Skeletal muscle tissue (tissue), 4 donors: ENCODE data around the gene WDR38. TPM values are rescaled to one million over a fixed set of nuclear protein-coding genes. Genes with fewer than 3 reads are reported as not detected.
"Not testable (repeated sequence)": the region's sequence is repeated elsewhere in the genome, so short reads cannot be mapped to it uniquely, and the experiment has no call there.

ENCODE experiments used
- H3K27ac ChIP-seq: one replicate; pipeline ENCODE4 v1.7.0; 2013; ENCODE audit warnings: mild to moderate bottlenecking, low read depth, low read length, inconsistent platforms
- H3K27me3 ChIP-seq, 3 donors: one replicate each; pipeline ENCODE4 v1.7.0; 2013; ENCODE audit warnings: low read length in 3 of 3; ENCODE audit not compliant: control insufficient read depth in 3 of 3, insufficient read depth in 3 of 3
- H3K36me3 ChIP-seq, 3 donors: one replicate each; pipeline ENCODE4 v1.7.0; 2013; ENCODE audit warnings: low read length in 3 of 3; ENCODE audit not compliant: control insufficient read depth in 3 of 3, insufficient read depth in 3 of 3
- H3K4me1 ChIP-seq, 3 donors: one replicate each; pipeline ENCODE4 v1.7.0; 2013; ENCODE audit warnings: low read length in 3 of 3, mild to moderate bottlenecking in 3 of 3; ENCODE audit not compliant: control insufficient read depth in 3 of 3, insufficient read depth in 3 of 3
- H3K4me3 ChIP-seq, 3 donors: one replicate each; pipeline ENCODE4 v1.7.0; 2013; ENCODE audit warnings: low read length in 3 of 3
- H3K9ac ChIP-seq, 3 donors: one replicate each; pipeline ENCODE4 v1.7.0; 2013; ENCODE audit warnings: low read length in 3 of 3, mild to moderate bottlenecking in 3 of 3, moderate library complexity in 2 of 3, low read depth in 1 of 3
- H3K9me3 ChIP-seq, 3 donors: one replicate each; pipeline ENCODE4 v1.7.0; 2013; ENCODE audit warnings: low read length in 3 of 3; ENCODE audit not compliant: control insufficient read depth in 3 of 3
- total RNA-seq: library from RNA; depleted of rRNA; stranded (reverse); fragments of >200 nt; gene quantifications from one replicate; pipeline ENCODE4 v1.2.3, GENCODE V29; 2014
- donor health status: Osteomylitis.

The WDR38 gene
- total RNA-seq, 1 donor from 2014 or later = not detected

DNA sequence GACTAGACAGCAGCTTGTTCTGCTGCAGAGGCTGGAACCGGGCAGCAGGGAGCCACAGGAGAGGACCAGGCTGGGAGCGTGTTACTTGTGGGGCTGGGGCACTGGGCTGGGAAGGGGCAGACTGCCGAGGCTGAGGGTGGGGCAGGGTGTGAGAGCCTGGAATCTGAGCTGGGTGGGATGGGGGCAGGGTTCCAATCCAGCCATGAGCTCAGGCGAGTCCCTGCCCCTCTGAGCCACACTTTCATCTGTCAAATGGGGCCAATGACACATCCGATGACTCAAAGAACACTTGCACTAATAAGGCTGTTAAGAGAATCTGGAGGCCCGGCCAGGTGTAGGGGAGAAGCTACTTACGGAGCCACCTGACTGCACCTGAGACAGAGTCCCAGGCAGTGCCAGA lies 18.7 kb upstream of the WDR38 start:
- peak overlapping the region; percentile 61 for H3K27ac ChIP-seq
- H3K4me1 ChIP-seq = peaks cover 25 to 40% (median 38%) of the 10 kb centered on the region in 3 donors
- H3K4me3 ChIP-seq = peak overlapping the region in 1 of 3 donors; percentile 65
- no peaks in the 10 kb centered on the region for H3K9me3 ChIP-seq
- peak overlapping the region; percentile 47 to 86 (median 51) for H3K9ac ChIP-seq
- no peaks in the 10 kb centered on the region for H3K27me3 ChIP-seq
- no peaks in the 10 kb centered on the region for H3K36me3 ChIP-seq

DNA sequence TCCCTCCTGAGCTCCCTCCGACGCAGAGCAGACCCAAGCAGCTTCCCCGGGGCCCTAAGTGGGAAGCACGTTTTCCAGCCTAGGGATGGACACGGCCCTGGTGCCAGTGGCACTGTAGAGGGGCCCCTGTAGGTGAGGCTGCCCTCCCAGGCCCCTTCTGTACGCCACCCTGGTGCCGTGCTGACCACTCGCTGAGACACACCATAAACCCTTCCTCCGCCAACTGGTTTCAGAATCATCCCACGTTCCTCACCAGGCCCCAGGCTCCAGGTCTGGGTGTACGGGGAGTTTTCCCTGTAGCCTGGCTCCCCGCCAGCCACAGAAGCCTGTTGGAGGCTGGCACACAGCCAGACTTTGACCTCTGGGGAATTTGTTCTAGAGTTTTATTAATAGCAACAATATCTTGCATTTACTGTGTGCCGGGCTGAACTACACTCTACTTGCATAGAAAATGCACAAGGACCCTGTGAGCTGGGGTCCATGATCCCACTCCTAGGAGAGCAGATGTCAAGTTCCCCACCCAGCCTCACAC lies 18.2 kb upstream of the WDR38 start:
- no peaks in the 10 kb centered on the region for H3K36me3 ChIP-seq
- peaks cover 30 to 45% (median 43%) of the 10 kb centered on the region in 3 donors for H3K4me1 ChIP-seq
- peak overlapping the region; percentile 33 to 65 (median 48) for H3K4me3 ChIP-seq
- no peaks in the 10 kb centered on the region for H3K9me3 ChIP-seq
- no peaks in the 10 kb centered on the region for H3K27me3 ChIP-seq
- peak overlapping the region; percentile 47 to 86 (median 51) for H3K9ac ChIP-seq
- H3K27ac ChIP-seq = peak overlapping the region; percentile 61

DNA sequence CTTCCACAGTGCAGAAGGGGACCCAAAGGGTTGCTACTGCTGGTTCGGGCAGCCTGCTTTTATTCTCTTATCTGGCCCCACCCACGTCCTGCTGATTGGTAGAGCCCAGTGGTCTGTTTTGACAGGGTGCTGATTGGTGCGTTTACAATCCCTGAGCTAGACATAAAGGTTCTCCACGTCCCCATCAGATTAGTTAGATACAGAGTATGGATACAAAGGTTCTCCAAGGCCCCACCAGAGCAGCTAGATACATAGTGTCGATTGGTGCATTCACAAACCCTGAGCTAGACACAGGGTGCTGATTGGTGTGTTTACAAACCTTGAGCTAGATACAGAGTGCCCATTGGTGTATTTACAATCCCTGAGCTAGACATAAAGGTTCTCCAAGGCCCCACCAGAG lies 15.1 kb upstream of the WDR38 start:
- not testable (repeated sequence) for H3K4me3 ChIP-seq, H3K36me3 ChIP-seq, H3K9ac ChIP-seq, H3K27me3 ChIP-seq, H3K9me3 ChIP-seq, H3K27ac ChIP-seq
- H3K4me1 ChIP-seq = peaks cover 24 to 36% (median 35%) of the 10 kb centered on the region in 3 donors

DNA sequence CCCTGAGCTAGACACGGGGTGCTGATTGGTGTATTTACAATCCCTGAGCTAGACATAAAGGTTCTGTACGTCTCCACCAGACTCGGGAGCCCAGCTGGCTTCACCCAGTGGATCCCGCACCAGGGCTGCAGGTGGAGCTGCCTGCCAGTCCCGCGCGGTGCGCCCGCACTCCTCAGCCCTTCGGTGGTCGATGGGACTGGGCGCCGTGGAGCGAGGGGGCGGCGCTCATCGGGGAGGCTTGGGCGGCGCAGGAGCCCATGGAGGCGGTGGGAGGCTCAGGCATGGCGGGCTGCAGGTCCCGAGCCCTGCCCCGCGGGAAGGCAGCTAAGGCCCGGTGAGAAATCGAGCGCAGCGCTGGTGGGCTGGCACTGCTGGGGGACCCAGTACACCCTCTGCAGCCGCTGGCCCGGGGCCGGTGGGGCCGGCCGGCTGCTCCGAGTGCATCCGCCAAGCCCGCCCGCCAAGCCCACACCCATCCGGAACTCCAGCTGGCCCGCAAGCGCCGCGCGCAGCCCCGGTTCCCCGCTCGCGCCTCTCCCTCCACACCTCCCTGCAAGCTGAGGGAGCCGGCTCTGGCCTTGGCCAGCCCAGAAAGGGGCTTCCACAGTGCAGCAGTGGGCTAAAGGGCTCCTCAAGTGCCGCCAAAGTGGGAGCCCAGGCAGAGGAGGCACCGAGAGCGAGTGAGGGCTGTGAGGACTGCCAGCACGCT lies 14.5 kb upstream of the WDR38 start:
- H3K27ac ChIP-seq = not testable (repeated sequence)

DNA sequence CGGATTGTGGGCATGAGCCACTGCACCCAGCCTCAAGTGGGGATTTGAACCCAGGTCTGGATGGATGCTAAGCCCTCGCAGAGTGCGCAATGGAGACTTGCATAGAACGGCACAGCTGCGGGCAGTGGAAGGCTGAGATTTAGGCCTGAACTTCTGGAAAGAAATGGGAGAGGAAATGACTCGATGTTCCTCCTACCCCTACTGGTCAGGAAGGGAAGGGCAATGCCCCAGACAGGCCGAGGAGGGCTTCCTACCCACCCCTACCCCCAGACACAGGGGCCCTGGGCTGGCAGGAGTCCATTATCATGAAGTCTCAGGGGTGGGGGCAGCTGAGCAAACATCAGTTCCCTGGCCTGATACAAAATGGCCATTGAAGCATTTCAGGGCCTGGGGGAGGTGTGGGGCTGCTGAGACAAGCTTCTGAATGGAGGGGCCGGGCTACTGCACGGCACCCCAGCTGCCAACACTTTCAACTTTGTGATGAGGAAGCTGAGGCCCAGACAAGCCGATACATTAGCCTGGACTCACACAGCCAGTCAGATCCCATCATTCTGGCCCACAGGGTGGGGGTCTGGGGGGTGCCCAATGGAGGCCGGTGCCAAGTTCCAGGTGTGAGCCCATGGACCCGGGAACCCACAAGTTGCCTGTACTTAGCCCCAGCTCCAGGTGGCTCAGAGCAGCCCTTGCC lies 13.5 kb upstream of the WDR38 start:
- peak overlapping the region; percentile 49 for H3K27ac ChIP-seq
- no peaks in the 10 kb centered on the region for H3K36me3 ChIP-seq
- no peaks in the 10 kb centered on the region for H3K27me3 ChIP-seq
- peak overlapping the region in 1 of 3 donors; percentile 13 for H3K4me3 ChIP-seq
- peaks cover 22 to 32% (median 30%) of the 10 kb centered on the region in 3 donors for H3K4me1 ChIP-seq
- H3K9me3 ChIP-seq = no peaks in the 10 kb centered on the region
- peak overlapping the region in 1 of 3 donors; percentile 69 for H3K9ac ChIP-seq

More for the DNA sequence above, 14.5 kb upstream of the WDR38 start:
- not testable (repeated sequence) for H3K9me3 ChIP-seq, H3K9ac ChIP-seq, H3K4me3 ChIP-seq, H3K27me3 ChIP-seq, H3K36me3 ChIP-seq
- H3K4me1 ChIP-seq = peaks cover 24 to 36% (median 35%) of the 10 kb centered on the region in 3 donors

DNA sequence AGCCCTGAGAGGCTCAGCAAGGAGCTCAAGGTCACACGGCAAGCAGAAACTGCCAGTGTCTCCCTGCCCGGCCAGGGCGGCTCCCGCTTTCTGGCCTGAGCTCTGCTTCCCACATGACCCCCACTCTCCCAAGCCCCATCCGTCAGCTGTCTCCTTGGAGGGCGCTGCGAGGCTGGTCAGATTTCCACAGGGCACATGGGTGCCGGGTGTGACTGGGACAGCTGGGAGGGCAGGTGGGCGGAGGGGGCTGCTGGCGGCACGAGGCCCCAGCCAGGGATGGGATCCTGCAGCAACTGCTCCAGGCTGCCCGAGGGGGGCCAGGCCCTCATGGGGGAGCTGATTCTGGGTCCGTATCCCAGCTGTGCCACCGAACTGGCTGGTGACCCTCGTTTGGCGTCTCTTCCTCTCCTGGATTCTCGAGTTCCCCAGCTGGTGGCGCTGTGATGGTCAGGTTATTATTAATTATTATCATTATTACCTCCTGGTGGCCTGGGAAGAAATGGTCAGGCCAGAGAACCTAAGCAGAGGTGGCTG lies 12.9 kb upstream of the WDR38 start:
- Histone ChIP-seq H3K27me3 (no peaks in the 10 kb centered on the region), H3K9ac (peak overlapping the region in 1 of 3 donors; percentile 69), H3K36me3 (no peaks in the 10 kb centered on the region), H3K4me3 (peak overlapping the region in 1 of 3 donors; percentile 29), H3K4me1 (peaks cover 16 to 26% (median 24%) of the 10 kb centered on the region in 3 donors), H3K27ac (peak overlapping the region; percentile 49), H3K9me3 (no peaks in the 10 kb centered on the region)

DNA sequence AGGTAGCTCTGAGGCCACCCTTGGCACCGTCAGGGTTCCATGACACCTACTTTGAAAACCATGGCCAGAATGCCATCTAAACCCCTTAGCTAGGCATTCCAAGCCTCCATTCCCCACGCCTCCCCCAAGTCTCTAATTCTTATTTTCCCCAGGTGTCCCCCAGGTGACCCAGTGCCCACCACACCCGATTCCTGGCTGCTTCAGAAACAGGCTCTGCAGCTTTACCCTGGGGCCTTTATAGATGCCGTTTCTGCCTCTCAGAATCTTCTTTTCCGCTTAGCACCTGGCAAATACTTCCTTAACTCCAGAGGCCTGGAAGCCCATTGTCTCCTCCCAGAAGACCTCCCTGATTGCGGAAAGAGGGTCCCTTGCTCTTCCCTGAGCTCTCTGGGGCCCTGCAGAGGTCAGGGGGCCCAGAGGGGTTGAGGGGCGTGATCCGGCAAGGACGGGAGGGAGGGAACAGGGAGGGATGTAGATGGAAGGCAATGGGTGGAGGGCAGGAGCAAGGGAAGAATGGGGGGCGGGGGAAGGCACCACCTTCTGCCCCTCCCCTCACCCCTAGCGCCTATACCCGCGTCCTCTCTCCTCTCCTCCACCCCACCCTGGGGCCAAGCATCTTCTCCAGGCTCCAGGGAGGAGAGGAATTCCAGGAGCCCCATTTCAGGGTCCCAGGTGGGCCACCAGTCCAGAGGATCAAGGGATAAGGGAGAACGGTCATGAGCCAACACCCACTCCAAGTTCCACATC lies 12.0 kb upstream of the WDR38 start:
- H3K9me3 ChIP-seq = no peaks in the 10 kb centered on the region
- H3K4me1 ChIP-seq = peaks cover 14 to 17% (median 17%) of the 10 kb centered on the region in 3 donors
- H3K27me3 ChIP-seq = no peaks in the 10 kb centered on the region
- H3K36me3 ChIP-seq = no peaks in the 10 kb centered on the region
- peak overlapping the region; percentile 49 for H3K27ac ChIP-seq
- H3K4me3 ChIP-seq = no peak overlapping the region
- peak overlapping the region in 1 of 3 donors; percentile 69 for H3K9ac ChIP-seq

DNA sequence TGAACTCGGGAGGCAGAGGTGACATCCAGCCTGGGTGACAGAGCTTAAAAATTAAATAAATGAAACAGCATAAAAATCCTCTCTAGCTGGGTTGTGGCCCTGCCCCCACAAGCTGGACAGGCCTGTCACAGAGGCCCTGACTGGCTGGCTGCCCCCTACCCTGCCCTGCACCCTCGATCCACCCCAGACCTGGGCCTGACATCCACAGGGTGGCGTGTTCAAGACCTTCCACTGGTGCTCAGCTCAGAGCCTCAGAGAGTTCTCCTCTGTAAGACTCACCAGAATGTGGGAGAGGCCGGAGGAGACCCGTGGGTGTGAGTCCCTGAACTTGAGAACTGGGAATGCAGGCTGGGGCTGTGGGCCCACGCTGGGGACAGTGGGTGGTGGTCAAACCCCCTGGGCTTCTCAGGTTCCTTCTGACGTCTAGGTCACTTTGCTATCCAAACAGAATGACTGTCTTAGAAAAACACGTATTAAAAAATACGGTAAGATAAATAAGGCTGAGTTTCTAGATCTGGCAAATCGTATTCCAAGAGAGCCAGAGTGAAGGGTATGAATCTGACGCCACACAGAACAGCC lies 9.7 kb upstream of the WDR38 start:
- Histone ChIP-seq H3K9me3 (no peaks in the 10 kb centered on the region), H3K36me3 (no peaks in the 10 kb centered on the region), H3K4me3 (no peak overlapping the region), H3K9ac (no peak overlapping the region), H3K27ac (no peak overlapping the region), H3K4me1 (peaks cover 14 to 17% (median 15%) of the 10 kb centered on the region in 3 donors), H3K27me3 (no peaks in the 10 kb centered on the region)

DNA sequence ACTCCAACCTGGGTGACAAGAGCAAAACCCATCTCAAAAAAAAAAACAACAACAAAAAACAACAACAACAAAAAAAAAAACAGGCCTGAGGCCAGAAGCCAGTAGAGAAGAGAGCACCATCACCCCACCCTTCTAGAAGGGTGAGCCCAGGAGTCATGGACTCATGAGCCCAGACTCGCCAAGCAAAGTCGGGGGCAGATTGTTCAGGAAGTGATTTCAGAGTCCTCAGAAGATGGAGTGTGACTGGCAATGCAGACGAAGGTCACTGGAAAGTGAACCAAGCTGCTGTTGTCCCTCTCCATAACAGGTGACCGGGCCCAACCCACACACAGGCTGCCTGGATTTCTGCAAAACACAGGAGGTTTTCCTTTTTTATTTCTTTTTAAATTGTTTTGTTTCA lies 9.0 kb upstream of the WDR38 start:
- Histone ChIP-seq H3K9me3 (no peaks in the 10 kb centered on the region), H3K4me3 (no peak overlapping the region), H3K36me3 (no peaks in the 10 kb centered on the region), H3K27ac (no peak overlapping the region), H3K4me1 (peaks cover 14 to 17% (median 15%) of the 10 kb centered on the region in 3 donors), H3K27me3 (no peaks in the 10 kb centered on the region), H3K9ac (no peak overlapping the region)
